GM12872 (cell line): ENCODE measurements around the gene DPF1.

Experiments
- CTCF ChIP-seq: IDR thresholded peaks from 3 replicates; pipeline ENCODE4 v1.5.1; 2011; ENCODE audit warnings: low read depth, mild to moderate bottlenecking, low read length, moderate library complexity; ENCODE audit not compliant: insufficient read depth

The DPF1 gene

GRCh38 chr19:38206928-38207327, 17.1 kb downstream of the DPF1 start:
- TF ChIP-seq CTCF = no peak

DNA sequence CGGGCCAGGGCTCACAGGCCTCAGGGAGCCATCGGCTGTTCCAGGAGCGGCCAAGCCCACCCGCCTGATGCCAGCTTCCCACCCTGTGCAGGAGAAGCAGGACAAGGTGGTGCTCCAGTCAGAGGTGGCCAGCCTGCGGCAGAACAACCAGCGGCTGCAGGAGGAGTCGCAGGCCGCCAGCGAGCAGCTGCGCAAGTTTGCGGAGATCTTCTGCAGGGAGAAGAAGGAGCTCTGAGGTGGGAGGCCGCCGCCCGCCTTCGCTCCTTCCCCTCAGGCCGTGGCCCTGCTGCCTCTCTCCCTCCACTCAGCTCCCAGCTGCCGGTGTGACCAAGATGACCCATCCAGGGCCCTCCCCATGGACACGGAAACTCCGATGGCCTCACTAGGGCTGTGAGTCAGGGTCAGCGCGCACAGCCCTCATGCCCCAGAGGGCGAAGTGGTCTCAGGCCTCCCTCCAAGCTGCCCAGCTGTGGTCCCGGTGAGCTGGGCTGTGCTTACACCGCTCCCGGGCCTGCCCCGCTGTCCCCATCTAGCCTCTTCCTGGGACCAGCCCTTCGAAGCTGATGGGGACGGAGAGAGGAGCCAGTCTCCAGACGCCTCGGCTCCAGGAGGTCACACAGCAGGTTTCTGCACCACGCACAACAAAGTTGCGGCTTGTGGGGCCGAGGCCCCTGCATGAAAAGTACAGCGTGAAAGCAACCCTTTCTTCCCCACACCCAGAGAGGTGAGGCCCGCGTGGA, 17.8 kb downstream of the DPF1 start:
- no peak for TF ChIP-seq CTCF

- TF ChIP-seq CTCF = no peak
Measured at GRCh38 chr19:38204728-38205127, 19.3 kb downstream of the DPF1 start.

GRCh38 chr19:38204096-38204495, 19.9 kb downstream of the DPF1 start:
- TF ChIP-seq CTCF = no peak

GRCh38 chr19:38203197-38203596, 20.8 kb downstream of the DPF1 start:
- TF ChIP-seq CTCF = no peak

- TF ChIP-seq CTCF = no peak
Measured at GRCh38 chr19:38202504-38202903, 21.5 kb downstream of the DPF1 start.

DNA sequence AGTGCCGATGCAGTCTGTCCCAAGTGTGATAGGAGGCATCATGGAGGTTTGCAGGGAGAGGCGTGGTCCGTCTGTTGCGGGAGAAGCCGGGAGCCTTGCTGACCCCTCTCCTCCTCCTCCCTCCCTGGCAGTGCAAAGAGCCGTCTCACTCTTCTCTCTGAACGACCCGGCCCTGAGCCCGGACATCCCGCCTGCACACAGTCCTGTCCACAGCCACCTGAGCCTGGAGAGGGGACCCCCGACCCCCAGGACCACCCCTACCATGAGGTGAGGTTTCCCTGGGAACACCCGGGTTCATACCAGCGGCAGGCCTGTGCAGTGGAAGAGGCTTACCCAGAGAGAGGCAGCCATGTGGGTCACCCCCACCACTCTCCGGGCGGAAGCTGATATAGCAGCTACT, 22.3 kb downstream of the DPF1 start:
- TF ChIP-seq CTCF = no peak

- TF ChIP-seq CTCF = no peak
Measured at GRCh38 chr19:38199340-38199739, 24.7 kb downstream of the DPF1 start.
